Endodermal cell (in vitro differentiated cells): Measurements from ENCODE around the gene DPP10. TPM values are rescaled to one million over a fixed set of nuclear protein-coding genes. Genes with fewer than 3 reads are reported as not detected.

Source experiments
- DNase-seq: peaks from one replicate; pipeline ENCODE4 v3.0.0-alpha.2; 2017
- H3K27ac ChIP-seq: 2 replicates; pipeline ENCODE4 v1.5.1; 2013; ENCODE audit warnings: mild to moderate bottlenecking, low read depth, low read length, moderate library complexity
- H3K27me3 ChIP-seq: 2 replicates; pipeline ENCODE4 v1.6.1; 2013; ENCODE audit warnings: mild to moderate bottlenecking, low read length, moderate library complexity; ENCODE audit not compliant: insufficient read depth, control insufficient read depth, poor library complexity, severe bottlenecking
- H3K36me3 ChIP-seq: 2 replicates; pipeline ENCODE4 v1.7.0; 2013; ENCODE audit warnings: mild to moderate bottlenecking, low read length, moderate library complexity; ENCODE audit not compliant: control insufficient read depth, insufficient read depth
- H3K4me1 ChIP-seq: one replicate; pipeline ENCODE4 v1.7.0; 2013; ENCODE audit warnings: low read length; ENCODE audit not compliant: control insufficient read depth, insufficient read depth
- H3K4me3 ChIP-seq: 2 replicates; pipeline ENCODE4 v1.5.1; 2013; ENCODE audit warnings: mild to moderate bottlenecking, low read length, moderate library complexity
- H3K9ac ChIP-seq: 2 replicates; pipeline ENCODE4 v1.6.1; 2013; ENCODE audit warnings: mild to moderate bottlenecking, low read length, moderate library complexity; ENCODE audit not compliant: poor library complexity, severe bottlenecking; ENCODE audit errors: extremely low read depth
- H3K9me3 ChIP-seq: 2 replicates; pipeline ENCODE4 v1.6.1; 2013; ENCODE audit warnings: mild to moderate bottlenecking, low read length, moderate library complexity; ENCODE audit not compliant: control insufficient read depth
- H3K27ac Mint-ChIP-seq: 2 replicates; pipeline ENCODE4 v1.8.0; 2020; ENCODE audit warnings: mixed read lengths
- H3K27me3 Mint-ChIP-seq: 2 replicates; pipeline ENCODE4 v1.8.0; 2021; ENCODE audit warnings: mild to moderate bottlenecking, mixed read lengths; ENCODE audit not compliant: insufficient read depth
- H3K36me3 Mint-ChIP-seq: 2 replicates; pipeline ENCODE4 v1.8.0; 2020; ENCODE audit warnings: low read depth, mixed read lengths
- H3K4me1 Mint-ChIP-seq: 2 replicates; pipeline ENCODE4 v1.8.0; 2020; ENCODE audit warnings: mixed read lengths
- H3K4me3 Mint-ChIP-seq: 2 replicates; pipeline ENCODE4 v1.8.0; 2020; ENCODE audit warnings: mild to moderate bottlenecking, moderate library complexity, mixed read lengths
- H3K9me3 Mint-ChIP-seq: 2 replicates; pipeline ENCODE4 v1.8.0; 2020; ENCODE audit warnings: mild to moderate bottlenecking, mixed read lengths
- WGBS, 2 experiments: methylation state at CpG; one replicate each; pipeline versions ENCODE4 v1.1.5 to v1.1.7; 2013; ENCODE audit warnings: missing lambda C conversion rate in 2 of 2, mixed read lengths in 1 of 2; ENCODE audit not compliant: insufficient coverage in 1 of 2, insufficient read length in 1 of 2; 5-methylcytosine and 5-hydroxymethylcytosine counted together
- total RNA-seq, 2 donors: library from RNA; stranded (reverse); fragmentation: NEBNext Ultra II Directional in 1 of 2; extraction: Animal tissue kit (Norgen Biotek cat#: 25700) in 1 of 2; gene quantifications; 2 replicates in 1 of 2; 3 replicates in 1 of 2; pipeline ENCODE4 v1.2.1, GENCODE V29; 2021
- TF ChIP-seq, protein P1 (sequence below): fragments of 200-600 bp; sonication (generic); conservative IDR thresholded peaks from 2 replicates; pipeline ENCODE4 v1.5.0; 2021; ENCODE audit warnings: antibody characterized with exemption, mild to moderate bottlenecking

DPP10 gene
- total RNA-seq, 2 donors from 2014 or later: 8.2 to 19.2 TPM

DNA sequence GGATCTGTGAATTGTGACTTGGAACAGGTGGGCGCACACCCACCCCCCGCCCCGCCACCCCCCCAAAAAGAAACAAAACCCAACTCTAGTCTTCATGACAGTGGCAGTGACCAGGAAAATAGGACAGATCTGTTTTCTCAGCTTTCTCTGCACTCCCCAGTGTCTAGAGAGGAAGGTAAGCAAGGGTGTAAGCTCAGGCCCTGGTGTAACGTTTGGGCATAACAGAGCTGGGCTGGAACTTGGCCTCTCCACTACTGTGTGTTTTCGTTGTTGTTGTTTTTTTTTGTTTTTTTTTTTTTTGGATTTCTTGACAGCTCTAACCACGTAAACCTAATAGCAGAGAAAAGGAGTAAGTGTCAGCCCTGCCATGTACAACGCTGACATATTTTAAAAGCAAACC lies 1160.8 kb downstream of the DPP10 start:
- DNase-seq: no peak
- Mint-ChIP-seq H3K4me1 (peaks cover 2% of the 10 kb centered on the region), H3K4me3 (no peak overlapping the region), H3K9me3 (no peaks in the 10 kb centered on the region), H3K27me3 (no peaks in the 10 kb centered on the region), H3K27ac (no peak overlapping the region), H3K36me3 (no peaks in the 10 kb centered on the region)
- no peak overlapping the region for H3K4me3 ChIP-seq
- no peaks in the 10 kb centered on the region for H3K4me1 ChIP-seq
- H3K9ac ChIP-seq: no peak overlapping the region
- H3K27me3 ChIP-seq: no peaks in the 10 kb centered on the region
- no peak overlapping the region for H3K27ac ChIP-seq
- 86% methylated on average over 7 of the region's 7 CpGs; no CpG with 5 or more reads in 1 of the 2 experiments for WGBS, 2 experiments
- H3K9me3 ChIP-seq: no peaks in the 10 kb centered on the region
- no peaks in the 10 kb centered on the region for H3K36me3 ChIP-seq
- TF ChIP-seq, protein P1, sequence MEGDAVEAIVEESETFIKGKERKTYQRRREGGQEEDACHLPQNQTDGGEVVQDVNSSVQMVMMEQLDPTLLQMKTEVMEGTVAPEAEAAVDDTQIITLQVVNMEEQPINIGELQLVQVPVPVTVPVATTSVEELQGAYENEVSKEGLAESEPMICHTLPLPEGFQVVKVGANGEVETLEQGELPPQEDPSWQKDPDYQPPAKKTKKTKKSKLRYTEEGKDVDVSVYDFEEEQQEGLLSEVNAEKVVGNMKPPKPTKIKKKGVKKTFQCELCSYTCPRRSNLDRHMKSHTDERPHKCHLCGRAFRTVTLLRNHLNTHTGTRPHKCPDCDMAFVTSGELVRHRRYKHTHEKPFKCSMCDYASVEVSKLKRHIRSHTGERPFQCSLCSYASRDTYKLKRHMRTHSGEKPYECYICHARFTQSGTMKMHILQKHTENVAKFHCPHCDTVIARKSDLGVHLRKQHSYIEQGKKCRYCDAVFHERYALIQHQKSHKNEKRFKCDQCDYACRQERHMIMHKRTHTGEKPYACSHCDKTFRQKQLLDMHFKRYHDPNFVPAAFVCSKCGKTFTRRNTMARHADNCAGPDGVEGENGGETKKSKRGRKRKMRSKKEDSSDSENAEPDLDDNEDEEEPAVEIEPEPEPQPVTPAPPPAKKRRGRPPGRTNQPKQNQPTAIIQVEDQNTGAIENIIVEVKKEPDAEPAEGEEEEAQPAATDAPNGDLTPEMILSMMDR: no peak

DNA sequence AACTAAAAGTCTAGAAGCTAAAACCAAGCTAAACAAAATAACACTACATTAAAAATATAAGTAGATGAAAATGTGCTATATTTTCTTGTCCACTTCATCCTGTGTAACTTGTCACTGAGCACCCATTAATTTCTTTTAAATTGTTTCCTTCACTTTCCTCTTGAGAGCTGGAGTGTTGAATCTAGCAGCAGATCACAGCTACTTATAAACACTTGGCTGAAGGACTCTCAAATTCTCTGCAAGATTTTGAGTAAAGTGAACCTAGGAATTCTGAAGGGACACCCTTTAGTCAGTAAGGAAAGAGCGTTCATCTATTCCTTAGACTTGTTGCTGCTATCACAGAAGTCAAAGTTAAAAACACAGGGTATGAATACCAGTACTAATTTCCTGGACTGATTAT lies 1163.9 kb downstream of the DPP10 start:
- no peak for DNase-seq
- H3K4me3 ChIP-seq: no peak overlapping the region
- H3K9me3 Mint-ChIP-seq: no peaks in the 10 kb centered on the region
- no peaks in the 10 kb centered on the region for H3K36me3 ChIP-seq
- H3K36me3 Mint-ChIP-seq: no peaks in the 10 kb centered on the region
- no peaks in the 10 kb centered on the region for H3K4me1 ChIP-seq
- no peak overlapping the region for H3K27ac ChIP-seq
- H3K4me3 Mint-ChIP-seq: no peak overlapping the region
- 100% methylated on average over 1 of the region's 1 CpG for WGBS, 2 experiments
- no peak overlapping the region for H3K27ac Mint-ChIP-seq
- H3K9me3 ChIP-seq: no peaks in the 10 kb centered on the region
- no peak overlapping the region for H3K9ac ChIP-seq
- peaks cover 2% of the 10 kb centered on the region for H3K4me1 Mint-ChIP-seq
- no peaks in the 10 kb centered on the region for H3K27me3 Mint-ChIP-seq
- no peaks in the 10 kb centered on the region for H3K27me3 ChIP-seq
- TF ChIP-seq, protein P1: no peak

DNA sequence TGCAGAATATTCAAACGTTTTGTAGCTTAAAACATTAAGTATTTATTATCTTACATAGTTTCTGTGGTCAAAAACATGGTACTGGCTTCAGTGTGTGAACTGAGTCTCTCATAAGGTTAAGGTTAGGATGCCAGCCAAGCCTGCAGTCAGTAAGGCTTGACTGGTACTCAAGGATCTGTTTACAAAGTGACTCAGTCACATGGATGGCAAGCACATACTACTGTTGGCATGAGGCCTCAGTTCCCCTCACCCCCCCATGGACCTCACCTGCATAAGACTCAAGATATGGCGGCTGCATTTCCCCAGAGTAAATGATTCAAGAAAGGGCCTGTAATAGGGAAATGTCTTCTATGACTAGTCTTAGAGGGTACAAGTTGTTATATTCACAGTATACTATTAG lies 1167.5 kb downstream of the DPP10 start:
- Histone ChIP-seq H3K4me3 (no peak overlapping the region), H3K27me3 (no peaks in the 10 kb centered on the region), H3K36me3 (no peaks in the 10 kb centered on the region), H3K9me3 (no peaks in the 10 kb centered on the region), H3K9ac (no peak overlapping the region), H3K27ac (no peak overlapping the region), H3K4me1 (no peaks in the 10 kb centered on the region)
- TF ChIP-seq, protein P1: no peak
- WGBS, 2 experiments: 86% methylated on average over 2 of the region's 2 CpGs; no CpG with 5 or more reads in 1 of the 2 experiments
- Mint-ChIP-seq H3K9me3 (no peaks in the 10 kb centered on the region), H3K27ac (no peak overlapping the region), H3K27me3 (no peaks in the 10 kb centered on the region), H3K36me3 (no peaks in the 10 kb centered on the region), H3K4me3 (no peak overlapping the region), H3K4me1 (no peaks in the 10 kb centered on the region)
- DNase-seq: no peak
